Activated CD4-positive, CD25-positive, alpha-beta regulatory T cell treated with anti-CD3 and anti-CD28 coated beads, Interleukin-2, amount 50 U/mL, for 24 hours (primary cell): ENCODE data around the gene GBP4.

ENCODE experiments used
- ATAC-seq, 2 donors: fragments of 150-1000 bp; cut with Tn5 transposase; one replicate each; pipeline ENCODE4 v1.10.0; 2021; ENCODE audit warnings: mild to moderate bottlenecking in 1 of 2, moderate library complexity in 1 of 2

Gene GBP4

GRCh38 chr1:89171067-89171438, 27.7 kb downstream of the GBP4 start:
- no peak for ATAC-seq

- ATAC-seq: no peak
Observed at GRCh38 chr1:89170170-89171066, 28.3 kb downstream of the GBP4 start.

- ATAC-seq: no peak
Observed at GRCh38 chr1:89169166-89169565, 29.6 kb downstream of the GBP4 start.

- ATAC-seq: no peak
Observed at GRCh38 chr1:89167590-89168230, 31.0 kb downstream of the GBP4 start.

- no peak for ATAC-seq
Observed at GRCh38 chr1:89166705-89167104, 32.0 kb downstream of the GBP4 start.

GRCh38 chr1:89165811-89166210, 32.9 kb downstream of the GBP4 start:
- ATAC-seq: no peak

- no peak for ATAC-seq
Observed at GRCh38 chr1:89151047-89151446, 47.7 kb downstream of the GBP4 start.

- no peak for ATAC-seq
Observed at GRCh38 chr1:89149976-89150375, 48.8 kb downstream of the GBP4 start.

- no peak for ATAC-seq
Observed at GRCh38 chr1:89149229-89149628, 49.5 kb downstream of the GBP4 start.

GRCh38 chr1:89147678-89148658, 50.8 kb downstream of the GBP4 start:
- ATAC-seq: no peak

- ATAC-seq: no peak
Observed at GRCh38 chr1:89146721-89147120, 52.0 kb downstream of the GBP4 start.

- ATAC-seq: no peak
Observed at GRCh38 chr1:89143484-89143883, 55.3 kb downstream of the GBP4 start.

- ATAC-seq: no peak
Observed at GRCh38 chr1:89142160-89142559, 56.6 kb downstream of the GBP4 start.

- ATAC-seq: no peak
Observed at GRCh38 chr1:89133747-89134146, 65.0 kb downstream of the GBP4 start.
